Astrocyte of the spinal cord (primary cell): ENCODE measurements around the gene RPP25.

Experiments used
- DNase-seq: peaks from one replicate; pipeline ENCODE4 v3.0.0; 2011; ENCODE audit warnings: low read depth, low spot score
- H3K4me3 ChIP-seq: 2 replicates; pipeline ENCODE4 v1.5.1; 2011; ENCODE audit warnings: low read depth, mild to moderate bottlenecking, low read length, moderate library complexity
- CTCF ChIP-seq: IDR thresholded peaks from 2 replicates; pipeline ENCODE4 v1.5.1; 2012; ENCODE audit warnings: low read depth, mild to moderate bottlenecking, low read length, inconsistent platforms
- in situ Hi-C: cut with HindIII; loops from 2 replicates; pipeline ENCODE4 v1.10.0; 2017; ENCODE audit warnings: low sequenced_read_pairs

The RPP25 gene

DNA sequence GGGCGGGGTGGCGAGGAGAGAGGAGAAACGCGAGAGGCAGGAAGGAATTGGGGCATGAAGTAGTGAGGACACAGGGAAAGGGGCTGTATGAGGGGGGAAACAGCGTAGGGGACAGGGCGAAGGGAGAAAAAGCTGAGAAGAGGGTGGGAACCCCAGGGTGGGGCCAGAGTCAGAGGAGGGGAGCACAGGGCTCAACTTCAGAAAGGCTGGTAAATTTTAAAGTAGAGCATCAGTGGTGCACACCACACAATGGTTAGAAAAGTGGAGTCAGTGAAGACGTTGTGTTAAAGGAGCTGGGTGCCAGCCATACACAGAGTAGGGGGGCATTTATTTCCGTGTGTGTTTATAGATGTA, 3.0 kb upstream of the RPP25 start:
- no peak overlapping the region for H3K4me3 ChIP-seq
- no peak for TF ChIP-seq CTCF
- in situ Hi-C loops, result no loop called here
- no peak for DNase-seq

DNA sequence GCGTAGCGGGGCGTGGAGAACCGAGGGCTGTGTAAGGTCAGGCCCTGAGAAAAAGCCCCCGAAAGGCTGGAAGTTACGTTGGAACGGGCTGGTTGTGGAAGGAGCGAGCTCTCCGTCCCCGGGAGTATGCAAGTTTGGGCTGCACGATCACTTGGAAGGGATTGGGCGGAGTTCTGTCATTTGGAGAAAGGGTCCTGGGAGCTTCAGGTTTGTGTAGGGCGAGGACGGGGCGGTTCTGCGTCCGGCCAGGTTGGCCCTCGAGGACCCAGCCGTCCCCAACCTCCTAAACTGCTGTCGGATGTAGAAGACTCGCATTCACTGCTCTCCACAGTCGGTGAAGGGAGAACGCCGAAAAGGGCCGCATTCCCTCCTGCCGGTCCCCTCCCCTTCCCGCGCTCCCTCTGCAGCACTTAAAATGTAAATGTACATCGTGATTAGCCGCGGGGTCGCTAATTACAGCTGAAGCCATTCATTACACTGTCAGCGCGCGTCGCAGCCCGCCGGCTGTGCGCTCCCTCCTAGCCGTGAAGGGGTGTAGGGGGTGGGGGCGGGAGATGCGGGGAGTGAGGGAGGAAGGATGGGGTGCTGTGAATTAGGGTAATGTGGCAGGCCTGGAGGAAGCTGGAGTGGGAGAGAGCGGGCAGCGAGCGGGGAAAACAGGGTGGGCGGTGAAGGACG, 2.5 kb upstream of the RPP25 start:
- peak overlapping the region; percentile 18 for H3K4me3 ChIP-seq

DNA sequence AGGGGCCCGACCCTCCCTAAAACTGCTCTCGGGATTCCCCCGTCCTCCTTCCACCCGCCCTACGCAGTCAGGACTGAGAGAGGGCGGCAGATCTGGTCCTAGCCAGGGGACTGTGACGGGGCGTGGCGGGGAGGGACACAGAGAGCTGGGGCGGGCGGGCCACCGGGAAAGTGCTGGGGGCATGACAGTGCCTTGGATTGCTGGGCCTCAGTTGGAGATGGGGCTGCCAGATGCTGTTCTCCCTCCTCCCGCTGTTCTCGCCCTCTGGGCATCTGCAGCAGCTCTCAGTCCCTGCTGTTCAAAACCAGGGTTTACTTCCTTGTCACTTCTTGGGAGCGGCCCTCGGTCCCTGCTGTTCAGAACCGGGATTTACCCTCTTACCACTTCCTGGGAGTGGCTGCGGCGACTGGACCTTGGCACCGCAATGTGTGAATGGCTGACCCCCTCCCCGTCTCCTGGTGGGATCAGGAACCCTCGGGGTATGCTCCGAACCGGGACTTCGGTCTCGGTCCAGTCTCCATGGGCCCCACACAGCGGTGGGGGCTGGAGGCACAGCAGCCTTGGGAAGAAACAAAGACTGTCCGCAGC, 1.8 kb upstream of the RPP25 start:
- no peak for DNase-seq
- H3K4me3 ChIP-seq, result peak overlapping the region; percentile 18
- TF ChIP-seq CTCF, result no peak
- in situ Hi-C loops, result no loop called here

More for the DNA sequence above, 2.5 kb upstream of the RPP25 start:
- in situ Hi-C loops, result no loop called here
- no peak for TF ChIP-seq CTCF
- no peak for DNase-seq

- no peak for DNase-seq
- in situ Hi-C loops, result no loop called here
- TF ChIP-seq CTCF, result no peak
- H3K4me3 ChIP-seq, result peak overlapping the region; percentile 43
Measured at GRCh38 chr15:74957476-74958035, 984 bp upstream of the RPP25 start.

DNA sequence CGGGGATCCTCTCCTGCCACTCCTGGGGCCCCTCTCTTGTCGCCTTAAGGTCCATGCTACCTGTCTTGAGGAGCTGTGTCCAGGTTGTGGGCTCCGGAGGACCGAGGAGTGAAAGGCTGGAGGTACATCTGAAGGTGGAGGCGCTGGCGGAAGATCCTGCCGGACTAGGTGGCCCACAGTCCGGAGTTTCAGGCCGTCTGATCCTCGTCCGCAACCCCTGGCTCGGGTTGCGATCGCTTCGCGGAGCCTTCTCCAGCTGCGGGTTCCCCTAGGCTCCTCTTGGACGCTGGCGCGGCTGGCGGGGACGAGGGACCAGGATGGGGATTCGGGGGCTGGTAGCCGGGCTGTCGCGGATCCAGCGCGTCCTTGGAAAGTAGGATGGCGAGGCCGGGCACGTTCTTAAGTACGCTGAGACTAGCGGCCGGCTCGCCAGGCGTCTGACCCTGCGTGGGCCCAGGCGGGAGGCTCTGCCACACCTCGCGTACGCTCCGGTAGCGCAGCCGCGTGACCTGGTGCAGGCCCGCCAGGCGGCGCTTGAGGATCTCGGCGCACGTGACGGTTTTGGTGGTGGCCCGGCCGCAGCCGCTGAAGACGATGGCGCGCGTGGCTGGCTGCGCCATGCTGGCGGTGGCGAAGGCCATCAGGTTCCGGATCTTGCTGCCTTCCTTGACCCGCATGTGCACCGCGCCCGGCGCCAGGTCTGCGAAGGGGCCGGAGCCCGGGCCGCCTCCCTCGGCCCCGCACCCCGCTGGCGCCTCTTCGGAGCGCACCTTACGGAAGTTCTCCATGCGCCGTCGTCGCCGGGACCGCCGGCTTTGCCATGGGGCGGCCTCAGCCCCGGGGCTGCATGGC, 550 bp downstream of the RPP25 start:
- in situ Hi-C loops, result no loop called here
- TF ChIP-seq CTCF, result peak; percentile 41
- DNase-seq, result peak; percentile 50
- H3K4me3 ChIP-seq, result peak overlapping the region; percentile 43

- in situ Hi-C loops, result no loop called here
- no peak for DNase-seq
- TF ChIP-seq CTCF, result no peak
- H3K4me3 ChIP-seq, result no peak overlapping the region
Measured at GRCh38 chr15:74955017-74955416, 1.6 kb downstream of the RPP25 start.
